GM12864 (cell line): ENCODE data around the gene MAPK8IP2.

Experiments used
- DNase-seq: peaks from one replicate; pipeline ENCODE4 v3.0.0-alpha.2; 2011; ENCODE audit warnings: low read depth
- H3K4me3 ChIP-seq: 2 replicates; pipeline ENCODE4 v1.5.1; 2011; ENCODE audit warnings: mild to moderate bottlenecking, low read depth, low read length, control low read depth
- TF ChIP-seq, protein P1 (sequence below): IDR thresholded peaks from 2 replicates; pipeline ENCODE4 v1.5.1; 2011; ENCODE audit warnings: low read depth, mild to moderate bottlenecking, moderate library complexity, low read length, control low read depth, inconsistent platforms; ENCODE audit errors: missing control alignments

MAPK8IP2 gene

DNA sequence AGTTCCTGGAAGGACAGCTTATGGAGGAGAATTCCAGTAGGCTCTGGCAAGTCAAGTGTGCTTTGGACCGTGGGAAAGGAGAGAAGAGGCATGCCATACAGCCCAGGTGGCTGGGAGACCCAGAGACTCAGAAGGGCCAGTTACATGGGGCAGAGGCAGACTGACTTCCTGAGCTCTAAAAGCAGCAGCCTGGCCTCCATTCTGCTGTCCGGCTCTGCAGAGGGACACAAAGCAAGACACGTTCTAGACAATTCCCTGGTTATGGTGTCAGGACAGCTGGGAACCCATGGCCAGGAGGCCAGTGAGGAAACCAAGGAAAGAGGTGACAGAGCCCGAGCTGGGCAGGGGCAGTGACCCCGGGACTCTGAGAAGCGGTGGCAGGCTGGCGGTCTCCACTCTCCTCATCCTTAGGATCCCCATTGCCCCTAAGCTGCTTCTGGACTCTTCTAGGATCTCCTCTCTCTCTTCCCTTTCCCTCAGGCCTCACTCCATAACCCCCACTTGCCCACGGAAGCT, 25.1 kb upstream of the MAPK8IP2 start:
- DNase-seq, result no peak
- no peak overlapping the region for H3K4me3 ChIP-seq
- TF ChIP-seq, protein P1, sequence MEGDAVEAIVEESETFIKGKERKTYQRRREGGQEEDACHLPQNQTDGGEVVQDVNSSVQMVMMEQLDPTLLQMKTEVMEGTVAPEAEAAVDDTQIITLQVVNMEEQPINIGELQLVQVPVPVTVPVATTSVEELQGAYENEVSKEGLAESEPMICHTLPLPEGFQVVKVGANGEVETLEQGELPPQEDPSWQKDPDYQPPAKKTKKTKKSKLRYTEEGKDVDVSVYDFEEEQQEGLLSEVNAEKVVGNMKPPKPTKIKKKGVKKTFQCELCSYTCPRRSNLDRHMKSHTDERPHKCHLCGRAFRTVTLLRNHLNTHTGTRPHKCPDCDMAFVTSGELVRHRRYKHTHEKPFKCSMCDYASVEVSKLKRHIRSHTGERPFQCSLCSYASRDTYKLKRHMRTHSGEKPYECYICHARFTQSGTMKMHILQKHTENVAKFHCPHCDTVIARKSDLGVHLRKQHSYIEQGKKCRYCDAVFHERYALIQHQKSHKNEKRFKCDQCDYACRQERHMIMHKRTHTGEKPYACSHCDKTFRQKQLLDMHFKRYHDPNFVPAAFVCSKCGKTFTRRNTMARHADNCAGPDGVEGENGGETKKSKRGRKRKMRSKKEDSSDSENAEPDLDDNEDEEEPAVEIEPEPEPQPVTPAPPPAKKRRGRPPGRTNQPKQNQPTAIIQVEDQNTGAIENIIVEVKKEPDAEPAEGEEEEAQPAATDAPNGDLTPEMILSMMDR, result no peak

DNA sequence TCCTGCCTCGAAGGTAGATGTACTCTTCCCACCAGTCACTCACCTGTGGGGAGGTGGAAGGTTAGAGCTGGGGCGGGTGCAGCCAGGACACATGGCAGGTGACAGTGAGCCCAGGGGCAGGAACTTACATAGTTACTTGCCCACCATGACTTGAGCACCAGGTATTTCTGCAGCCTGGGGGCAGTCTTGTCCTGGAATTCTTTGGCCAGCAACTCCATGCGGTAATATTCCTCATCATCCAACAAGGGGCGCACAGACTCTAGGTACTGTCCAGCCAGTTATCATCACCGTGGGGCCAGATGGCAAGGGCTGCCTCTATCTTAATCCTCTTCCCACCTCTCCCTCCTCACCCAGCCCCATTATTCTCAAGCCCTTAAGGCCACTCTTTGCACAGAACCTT, 24.5 kb upstream of the MAPK8IP2 start:
- TF ChIP-seq, protein P1, result no peak
- no peak overlapping the region for H3K4me3 ChIP-seq
- no peak for DNase-seq

DNA sequence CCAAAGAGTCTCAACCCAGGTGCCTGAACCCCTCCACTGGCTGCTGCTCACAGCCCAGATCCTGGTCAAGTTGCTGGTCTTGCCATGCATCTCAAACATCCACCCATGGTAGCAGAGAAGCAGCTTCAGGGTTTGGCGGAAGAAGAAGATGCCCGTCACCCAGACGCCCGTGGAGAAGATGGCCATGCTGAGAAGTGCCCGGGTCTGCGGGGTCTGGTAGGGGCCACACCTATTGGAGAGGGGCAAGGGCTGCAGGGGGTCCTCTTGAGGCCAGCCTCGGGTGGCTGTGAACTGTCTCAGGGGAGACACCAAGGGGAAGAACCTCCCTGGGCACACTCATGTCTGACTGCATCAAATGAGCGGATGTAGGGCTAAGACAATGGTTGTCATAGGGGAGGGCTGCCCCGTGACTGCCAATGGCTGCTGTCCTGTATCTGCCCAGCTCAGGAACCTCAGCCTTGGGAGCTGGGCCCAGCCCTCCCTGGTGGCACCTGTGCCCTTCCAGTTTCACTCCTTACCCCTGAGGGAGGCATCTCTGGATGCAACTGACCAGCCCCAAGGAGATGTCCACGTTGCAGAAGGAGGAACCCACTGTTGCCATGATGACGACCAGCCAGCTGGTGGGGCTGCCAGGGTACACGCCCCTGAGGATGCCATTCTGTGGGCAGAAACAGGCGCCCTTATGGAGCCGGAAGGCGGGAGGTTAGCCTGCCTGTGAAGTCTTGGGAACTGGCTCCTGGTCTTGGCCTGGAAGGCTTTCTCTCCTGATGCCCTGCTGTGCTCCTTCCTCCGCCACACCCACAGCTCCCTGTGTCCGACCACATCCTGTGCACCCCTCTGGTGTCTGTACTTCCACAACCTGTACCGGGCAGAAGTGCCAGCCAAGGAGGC, 23.5 kb upstream of the MAPK8IP2 start:
- TF ChIP-seq, protein P1, result no peak
- H3K4me3 ChIP-seq, result no peak overlapping the region
- DNase-seq, result no peak

DNA sequence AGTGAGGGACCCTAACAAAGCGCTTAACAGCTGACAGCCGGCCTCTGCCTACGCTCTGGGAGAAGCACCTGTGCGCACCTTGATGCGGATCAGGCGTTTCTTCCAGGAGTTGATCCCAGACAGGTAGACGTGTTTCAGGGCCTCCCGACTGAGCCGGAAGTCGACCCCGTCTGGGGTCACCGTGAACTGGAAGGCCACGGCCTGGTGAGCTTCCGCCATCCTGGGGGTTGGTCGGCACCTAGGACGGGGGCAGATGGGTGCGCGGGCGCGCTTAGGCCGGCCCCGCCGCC, 23.0 kb upstream of the MAPK8IP2 start:
- TF ChIP-seq, protein P1, result no peak
- no peak overlapping the region for H3K4me3 ChIP-seq
- DNase-seq, result no peak

DNA sequence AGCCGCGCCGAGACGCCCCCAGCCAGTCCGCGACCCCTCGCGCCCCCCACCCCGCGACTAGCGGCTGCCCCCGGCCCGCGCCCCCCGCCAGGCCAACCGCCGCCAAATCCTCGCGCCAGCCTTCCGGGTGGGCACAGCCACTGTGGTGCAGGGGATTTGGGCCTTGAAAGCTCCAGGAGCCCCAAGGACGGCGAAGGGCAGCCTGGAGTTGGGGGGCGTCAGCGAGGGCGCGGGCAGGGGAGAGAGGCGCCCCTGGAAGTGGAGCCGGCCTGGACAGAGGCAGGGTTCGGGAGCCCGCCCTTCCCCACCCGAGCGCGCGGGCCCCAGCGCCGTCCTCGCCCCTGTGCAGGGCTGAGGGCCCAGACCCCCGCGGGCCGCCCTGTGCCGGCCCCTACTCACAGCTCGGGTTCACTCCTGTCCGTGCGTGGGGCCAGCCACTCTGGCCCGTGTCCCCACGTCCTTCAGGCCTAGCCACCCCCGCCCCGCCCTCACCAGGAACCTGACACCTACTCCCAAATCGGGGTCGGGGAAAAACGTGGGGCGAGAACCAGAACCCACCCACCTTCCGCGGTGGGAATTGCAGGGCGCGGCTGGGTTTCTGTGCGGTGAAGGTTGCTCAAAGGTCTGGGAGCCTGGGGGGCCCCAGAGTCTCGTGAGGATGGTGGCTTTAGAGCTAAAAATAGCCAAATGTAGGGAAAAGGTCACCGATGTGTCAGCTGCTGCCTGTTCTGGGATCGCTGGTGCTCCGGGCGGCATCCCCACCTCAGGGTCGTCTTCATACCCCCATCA, 22.4 kb upstream of the MAPK8IP2 start, which contains the start of gene CPT1B:
Gene CPT1B (minus strand): TSS at position 441 of the 789 bp plus-strand sequence. CDS start 512 bp downstream, outside the sequence.
- no peak for DNase-seq
- TF ChIP-seq, protein P1, result no peak
- H3K4me3 ChIP-seq, result no peak within 1 kb of the TSS

DNA sequence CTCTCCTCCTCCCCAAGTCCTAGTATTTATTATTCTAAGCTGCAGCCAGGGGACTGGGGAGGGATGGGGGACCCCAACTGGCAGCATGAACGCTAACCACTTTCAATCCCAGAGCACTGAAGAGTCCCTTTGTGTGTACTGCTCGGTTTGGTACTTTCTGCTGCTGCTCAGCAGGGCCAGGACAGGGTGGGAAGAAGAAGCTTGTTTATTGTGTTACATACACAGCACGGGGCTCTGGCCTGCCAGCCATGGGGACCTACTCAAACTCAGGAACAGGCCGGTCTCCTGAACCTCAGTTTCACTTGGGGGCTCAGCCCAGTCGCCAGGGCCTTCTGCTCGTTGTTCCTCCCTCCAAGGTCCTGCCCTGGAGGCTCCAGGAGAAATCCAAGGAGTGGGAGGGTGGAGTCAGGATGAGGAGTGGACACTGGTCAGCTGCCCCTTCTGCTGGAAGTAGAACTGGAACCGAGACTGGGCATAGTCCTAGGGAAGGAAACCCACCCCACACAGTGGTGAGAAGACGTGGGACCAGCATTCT, 21.8 kb upstream of the MAPK8IP2 start:
- DNase-seq, result no peak
- no peak overlapping the region for H3K4me3 ChIP-seq
- TF ChIP-seq, protein P1, result no peak
